HepG2 (cell line): ENCODE measurements around the gene TMEM53. TPM values are rescaled to one million over a fixed set of nuclear protein-coding genes. Genes with fewer than 3 reads are reported as not detected.
A peak's percentile ranks its signal among the peaks of the same experiment; 100 is the strongest.

Source experiments
- ATF7-NPFF ChIP-seq: sonication (generic); formaldehyde crosslinking; IDR thresholded peaks from 2 replicates; pipeline ENCODE4 v1.8.1; 2023; ENCODE audit warnings: mild to moderate bottlenecking, low read depth, missing genetic modification reagents, moderate library complexity
- DR1 ChIP-seq: sonication (generic); formaldehyde crosslinking; IDR thresholded peaks from 2 replicates; pipeline ENCODE4 v1.8.0; 2021; ENCODE audit warnings: mild to moderate bottlenecking, missing genetic modification reagents, inconsistent platforms
- ETV5 ChIP-seq: IDR thresholded peaks from 2 replicates; pipeline ENCODE4 v1.6.1; 2018; ENCODE audit warnings: missing biosample characterization, missing genetic modification reagents, inconsistent platforms, borderline replicate concordance
- MED1 ChIP-seq: sonication (generic); formaldehyde crosslinking; IDR thresholded peaks from 2 replicates; pipeline ENCODE4 v1.4.0; 2020; ENCODE audit warnings: missing genetic modification reagents
- MIER2 ChIP-seq: IDR thresholded peaks from 2 replicates; pipeline ENCODE4 v1.6.1; 2016; ENCODE audit warnings: missing biosample characterization, missing genetic modification reagents
- MIER3 ChIP-seq: IDR thresholded peaks from 2 replicates; pipeline ENCODE4 v1.6.1; 2016; ENCODE audit warnings: missing compliant biosample characterization, borderline replicate concordance
- MXI1 ChIP-seq: IDR thresholded peaks from 3 replicates; pipeline ENCODE4 v1.6.1; 2012; ENCODE audit warnings: low read depth, low read length, inconsistent platforms, borderline replicate concordance
- RXRA ChIP-seq: sonication (generic); formaldehyde crosslinking; IDR thresholded peaks from 2 replicates; pipeline ENCODE4 v1.5.1; 2020; ENCODE audit warnings: missing genetic modification reagents
- SETDB1 ChIP-seq: sonication (generic); formaldehyde crosslinking; IDR thresholded peaks from 2 replicates; pipeline ENCODE4 v1.5.1; 2020; ENCODE audit warnings: missing genetic modification reagents, mild to moderate bottlenecking, borderline replicate concordance
- SOX5 ChIP-seq: IDR thresholded peaks from 2 replicates; pipeline ENCODE4 v1.6.1; 2016; ENCODE audit warnings: borderline replicate concordance
- TARDBP ChIP-seq: sonication (generic); formaldehyde crosslinking; IDR thresholded peaks from 2 replicates; pipeline ENCODE4 v1.8.0; 2022; ENCODE audit warnings: mild to moderate bottlenecking, missing genetic modification reagents
- TSC22D2 ChIP-seq: sonication (generic); formaldehyde crosslinking; IDR thresholded peaks from 2 replicates; pipeline ENCODE4 v1.5.1; 2020; ENCODE audit warnings: missing genetic modification reagents, mild to moderate bottlenecking, borderline replicate concordance
- ZNF180 ChIP-seq: sonication (generic); formaldehyde crosslinking; IDR thresholded peaks from 2 replicates; pipeline ENCODE4 v1.4.0; 2020; ENCODE audit warnings: low read depth, missing genetic modification reagents, borderline replicate concordance
- ZNF792 ChIP-seq: IDR thresholded peaks from 2 replicates; pipeline ENCODE4 v1.6.1; 2016
- polyA plus RNA-seq, 8 experiments: library from polyadenylated mRNA; depleted of rRNA in 3 of 8; stranded (reverse) in 7 of 8; unstranded in 1 of 8; fragments of >200 nt; fragmentation: Illumina TruSeq in 4 of 8; extraction: Trizol in 4 of 8; gene quantifications; 2 replicates each; pipeline versions ENCODE4 v1.2.1 to v1.2.3, GENCODE V29; 2011 to 2016; ENCODE audit warnings: low read depth in 4 of 8, missing spikeins in 1 of 8, mixed read lengths in 1 of 8; ENCODE audit not compliant: insufficient read depth in 1 of 8
- total RNA-seq, 5 experiments: library from RNA; depleted of rRNA; stranded (reverse); fragments of >200 nt; fragmentation: Illumina TruSeq; extraction: Trizol; gene quantifications; 2 replicates each; pipeline ENCODE4 v1.2.3, GENCODE V29; 2016; ENCODE audit warnings: low read depth in 1 of 5
- TF ChIP-seq, protein P1 (sequence below): sonication (generic); formaldehyde crosslinking; IDR thresholded peaks from 2 replicates; pipeline ENCODE4 v1.4.0; 2020; ENCODE audit warnings: missing genetic modification reagents, mild to moderate bottlenecking, borderline replicate concordance
- TF ChIP-seq, protein P2 (sequence below): sonication (generic); formaldehyde crosslinking; IDR thresholded peaks from 2 replicates; pipeline ENCODE4 v1.8.0; 2022; ENCODE audit warnings: missing genetic modification reagents, mild to moderate bottlenecking, inconsistent platforms, borderline replicate concordance
- TF ChIP-seq, protein P3 (sequence below): sonication (generic); formaldehyde crosslinking; IDR thresholded peaks from 2 replicates; pipeline ENCODE4 v1.4.0; 2020; ENCODE audit warnings: missing genetic modification reagents
- TF ChIP-seq, protein P4 (sequence below): sonication (generic); formaldehyde crosslinking; IDR thresholded peaks from 2 replicates; pipeline ENCODE4 v1.8.0; 2022; ENCODE audit warnings: mild to moderate bottlenecking, missing genetic modification reagents
- TF ChIP-seq, protein P5 (sequence below): sonication (generic); formaldehyde crosslinking; IDR thresholded peaks from 2 replicates; pipeline ENCODE4 v1.4.0; 2020; ENCODE audit warnings: missing genetic modification reagents, borderline replicate concordance
- TF ChIP-seq, protein P6 (sequence below): sonication (generic); formaldehyde crosslinking; IDR thresholded peaks from 2 replicates; pipeline ENCODE4; 2020; ENCODE audit warnings: missing genetic modification reagents, mild to moderate bottlenecking, borderline replicate concordance

TMEM53 gene
- total and polyA plus RNA-seq, 2 of the 13 experiments (the other 11 are each of a cell fraction or from before 2014, with no cell fraction given): 12.6 to 20.2 TPM

DNA sequence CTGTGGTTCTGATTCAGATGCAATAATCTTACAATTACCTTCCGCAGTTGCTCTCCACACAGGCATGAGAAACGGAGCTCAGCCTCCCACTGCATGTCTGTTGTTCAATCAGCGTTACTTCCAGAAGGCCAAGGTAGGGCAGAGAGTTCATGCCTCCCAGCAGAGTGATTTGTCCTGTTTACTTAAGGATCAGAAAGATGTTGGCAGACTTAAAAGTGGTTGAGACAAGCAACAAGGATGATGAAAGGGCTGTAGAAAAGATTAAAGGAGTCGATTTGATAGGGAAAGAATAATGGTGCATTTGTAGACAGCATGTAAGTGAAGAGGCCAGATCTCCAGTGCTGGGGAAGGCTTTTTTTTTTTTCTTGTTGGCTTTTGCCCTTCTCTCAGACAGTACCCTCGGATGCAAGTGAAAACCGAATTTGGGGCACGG, 26.9 kb upstream of the TMEM53 start (continued):
- TF ChIP-seq, protein P1, sequence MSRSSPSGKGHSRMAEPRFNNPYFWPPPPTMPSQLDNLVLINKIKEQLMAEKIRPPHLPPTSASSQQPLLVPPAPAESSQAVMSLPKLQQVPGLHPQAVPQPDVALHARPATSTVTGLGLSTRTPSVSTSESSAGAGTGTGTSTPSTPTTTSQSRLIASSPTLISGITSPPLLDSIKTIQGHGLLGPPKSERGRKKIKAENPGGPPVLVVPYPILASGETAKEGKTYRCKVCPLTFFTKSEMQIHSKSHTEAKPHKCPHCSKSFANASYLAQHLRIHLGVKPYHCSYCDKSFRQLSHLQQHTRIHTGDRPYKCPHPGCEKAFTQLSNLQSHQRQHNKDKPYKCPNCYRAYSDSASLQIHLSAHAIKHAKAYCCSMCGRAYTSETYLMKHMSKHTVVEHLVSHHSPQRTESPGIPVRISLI: peak; percentile 89
- TF ChIP-seq ATF7-NPFF (CRISPR knock-in tag): no peak
- TF ChIP-seq TSC22D2 (CRISPR knock-in tag): no peak
- TF ChIP-seq, protein P2, sequence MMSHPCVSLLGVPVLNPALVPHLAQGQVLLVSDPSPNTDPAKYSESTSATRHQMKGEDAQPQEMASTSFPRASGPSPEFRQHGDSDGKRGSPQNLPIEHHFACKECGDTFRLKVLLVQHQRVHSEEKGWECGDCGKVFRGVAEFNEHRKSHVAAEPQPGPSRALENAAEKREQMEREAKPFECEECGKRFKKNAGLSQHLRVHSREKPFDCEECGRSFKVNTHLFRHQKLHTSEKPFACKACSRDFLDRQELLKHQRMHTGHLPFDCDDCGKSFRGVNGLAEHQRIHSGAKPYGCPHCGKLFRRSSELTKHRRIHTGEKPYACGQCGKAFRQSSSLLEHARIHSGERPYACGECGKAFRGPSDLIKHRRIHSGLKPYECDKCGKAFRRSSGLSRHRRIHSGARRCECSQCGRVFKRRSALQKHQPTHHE (CRISPR knock-in tag): no peak
- peak; percentile 47; the same call in 1 of the 2 replicates for TF ChIP-seq MED1 (CRISPR knock-in tag)
- TF ChIP-seq, protein P3, sequence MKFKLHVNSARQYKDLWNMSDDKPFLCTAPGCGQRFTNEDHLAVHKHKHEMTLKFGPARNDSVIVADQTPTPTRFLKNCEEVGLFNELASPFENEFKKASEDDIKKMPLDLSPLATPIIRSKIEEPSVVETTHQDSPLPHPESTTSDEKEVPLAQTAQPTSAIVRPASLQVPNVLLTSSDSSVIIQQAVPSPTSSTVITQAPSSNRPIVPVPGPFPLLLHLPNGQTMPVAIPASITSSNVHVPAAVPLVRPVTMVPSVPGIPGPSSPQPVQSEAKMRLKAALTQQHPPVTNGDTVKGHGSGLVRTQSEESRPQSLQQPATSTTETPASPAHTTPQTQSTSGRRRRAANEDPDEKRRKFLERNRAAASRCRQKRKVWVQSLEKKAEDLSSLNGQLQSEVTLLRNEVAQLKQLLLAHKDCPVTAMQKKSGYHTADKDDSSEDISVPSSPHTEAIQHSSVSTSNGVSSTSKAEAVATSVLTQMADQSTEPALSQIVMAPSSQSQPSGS (CRISPR knock-in tag): peak; percentile 48; the same call in 1 of the 2 replicates
- TF ChIP-seq, protein P4, sequence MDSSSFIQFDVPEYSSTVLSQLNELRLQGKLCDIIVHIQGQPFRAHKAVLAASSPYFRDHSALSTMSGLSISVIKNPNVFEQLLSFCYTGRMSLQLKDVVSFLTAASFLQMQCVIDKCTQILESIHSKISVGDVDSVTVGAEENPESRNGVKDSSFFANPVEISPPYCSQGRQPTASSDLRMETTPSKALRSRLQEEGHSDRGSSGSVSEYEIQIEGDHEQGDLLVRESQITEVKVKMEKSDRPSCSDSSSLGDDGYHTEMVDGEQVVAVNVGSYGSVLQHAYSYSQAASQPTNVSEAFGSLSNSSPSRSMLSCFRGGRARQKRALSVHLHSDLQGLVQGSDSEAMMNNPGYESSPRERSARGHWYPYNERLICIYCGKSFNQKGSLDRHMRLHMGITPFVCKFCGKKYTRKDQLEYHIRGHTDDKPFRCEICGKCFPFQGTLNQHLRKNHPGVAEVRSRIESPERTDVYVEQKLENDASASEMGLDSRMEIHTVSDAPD (CRISPR knock-in tag): no peak
- no peak for TF ChIP-seq SETDB1
- TF ChIP-seq, protein P5, sequence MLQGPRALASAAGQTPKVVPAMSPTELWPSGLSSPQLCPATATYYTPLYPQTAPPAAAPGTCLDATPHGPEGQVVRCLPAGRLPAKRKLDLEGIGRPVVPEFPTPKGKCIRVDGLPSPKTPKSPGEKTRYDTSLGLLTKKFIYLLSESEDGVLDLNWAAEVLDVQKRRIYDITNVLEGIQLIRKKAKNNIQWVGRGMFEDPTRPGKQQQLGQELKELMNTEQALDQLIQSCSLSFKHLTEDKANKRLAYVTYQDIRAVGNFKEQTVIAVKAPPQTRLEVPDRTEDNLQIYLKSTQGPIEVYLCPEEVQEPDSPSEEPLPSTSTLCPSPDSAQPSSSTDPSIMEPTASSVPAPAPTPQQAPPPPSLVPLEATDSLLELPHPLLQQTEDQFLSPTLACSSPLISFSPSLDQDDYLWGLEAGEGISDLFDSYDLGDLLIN (CRISPR knock-in tag): no peak
- peak; percentile 36; the same call in 1 of the 2 replicates for TF ChIP-seq ETV5 (CRISPR knock-in tag)
- 0 out of 3 replicates have a peak, but pooled peaks have one; percentile 16 for TF ChIP-seq MXI1
- TF ChIP-seq MIER3: peak; percentile 59; the same call in 1 of the 2 replicates
- TF ChIP-seq DR1 (CRISPR knock-in tag): no peak
- TF ChIP-seq ZNF180 (CRISPR knock-in tag): no peak
- TF ChIP-seq RXRA (CRISPR knock-in tag): peak; percentile 87; the same call in 1 of the 2 replicates
- TF ChIP-seq, protein P6, sequence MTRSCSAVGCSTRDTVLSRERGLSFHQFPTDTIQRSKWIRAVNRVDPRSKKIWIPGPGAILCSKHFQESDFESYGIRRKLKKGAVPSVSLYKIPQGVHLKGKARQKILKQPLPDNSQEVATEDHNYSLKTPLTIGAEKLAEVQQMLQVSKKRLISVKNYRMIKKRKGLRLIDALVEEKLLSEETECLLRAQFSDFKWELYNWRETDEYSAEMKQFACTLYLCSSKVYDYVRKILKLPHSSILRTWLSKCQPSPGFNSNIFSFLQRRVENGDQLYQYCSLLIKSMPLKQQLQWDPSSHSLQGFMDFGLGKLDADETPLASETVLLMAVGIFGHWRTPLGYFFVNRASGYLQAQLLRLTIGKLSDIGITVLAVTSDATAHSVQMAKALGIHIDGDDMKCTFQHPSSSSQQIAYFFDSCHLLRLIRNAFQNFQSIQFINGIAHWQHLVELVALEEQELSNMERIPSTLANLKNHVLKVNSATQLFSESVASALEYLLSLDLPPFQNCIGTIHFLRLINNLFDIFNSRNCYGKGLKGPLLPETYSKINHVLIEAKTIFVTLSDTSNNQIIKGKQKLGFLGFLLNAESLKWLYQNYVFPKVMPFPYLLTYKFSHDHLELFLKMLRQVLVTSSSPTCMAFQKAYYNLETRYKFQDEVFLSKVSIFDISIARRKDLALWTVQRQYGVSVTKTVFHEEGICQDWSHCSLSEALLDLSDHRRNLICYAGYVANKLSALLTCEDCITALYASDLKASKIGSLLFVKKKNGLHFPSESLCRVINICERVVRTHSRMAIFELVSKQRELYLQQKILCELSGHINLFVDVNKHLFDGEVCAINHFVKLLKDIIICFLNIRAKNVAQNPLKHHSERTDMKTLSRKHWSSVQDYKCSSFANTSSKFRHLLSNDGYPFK (CRISPR knock-in tag): no peak
- peak; percentile 79 for TF ChIP-seq SOX5 (CRISPR knock-in tag)
- TF ChIP-seq MIER2 (CRISPR knock-in tag): 0 out of 2 replicates have a peak, but pooled peaks have one; percentile 12
- no peak for TF ChIP-seq ZNF792 (CRISPR knock-in tag)
- peak; percentile 74; the same call in 1 of the 2 replicates for TF ChIP-seq TARDBP (CRISPR knock-in tag)
